HK-2 (cell line): ENCODE data around the gene LRRC7.
A peak's percentile ranks its signal among the peaks of the same experiment; 100 is the strongest.

Experiments
- DNase-seq: peaks from one replicate; pipeline ENCODE4 v3.0.0-alpha.2; 2018; ENCODE audit not compliant: unreplicated experiment

The LRRC7 gene

GRCh38 chr1:69567652-69568420 is at the start of gene LRRC7:
Gene LRRC7, plus strand, starts transcription at chr1:69567922. Its CDS starts 718 bp downstream, at chr1:69568640.
- DNase-seq, result peak; percentile 34

- no peak for DNase-seq
These were observed 48.7 kb upstream of the LRRC7 start for GRCh38 chr1:69519006-69519405.

GRCh38 chr1:69520326-69520725 is 47.4 kb upstream of the LRRC7 start:
- DNase-seq, result no peak

GRCh38 chr1:69523032-69523431 is 44.7 kb upstream of the LRRC7 start:
- no peak for DNase-seq

- no peak for DNase-seq
These were observed 44.3 kb upstream of the LRRC7 start for GRCh38 chr1:69523461-69523860.

GRCh38 chr1:69524015-69524414 is 43.7 kb upstream of the LRRC7 start:
- DNase-seq, result no peak

- no peak for DNase-seq
These were observed 40.4 kb upstream of the LRRC7 start for GRCh38 chr1:69527273-69527672.

GRCh38 chr1:69528376-69528775 is 39.3 kb upstream of the LRRC7 start:
- DNase-seq, result no peak

GRCh38 chr1:69533343-69533742 is 34.4 kb upstream of the LRRC7 start:
- no peak for DNase-seq

GRCh38 chr1:69534829-69535228 is 32.9 kb upstream of the LRRC7 start:
- no peak for DNase-seq

GRCh38 chr1:69535490-69535889 is 32.2 kb upstream of the LRRC7 start:
- DNase-seq, result no peak

- DNase-seq, result no peak
These were observed 27.7 kb upstream of the LRRC7 start for GRCh38 chr1:69540052-69540451.

- no peak for DNase-seq
These were observed 16.0 kb upstream of the LRRC7 start for GRCh38 chr1:69551476-69552324.

- DNase-seq, result no peak
These were observed 14.0 kb upstream of the LRRC7 start for GRCh38 chr1:69553726-69554125.

- DNase-seq, result no peak
These were observed 876 bp downstream of the LRRC7 start for GRCh38 chr1:69568421-69569174.

- no peak for DNase-seq
These were observed 1.4 kb downstream of the LRRC7 start for GRCh38 chr1:69569175-69569541.

GRCh38 chr1:69569576-69570328 is 2.0 kb downstream of the LRRC7 start:
- DNase-seq, result no peak

- DNase-seq, result no peak
These were observed 2.6 kb downstream of the LRRC7 start for GRCh38 chr1:69570356-69570755.

GRCh38 chr1:69572921-69573320 is 5.2 kb downstream of the LRRC7 start:
- no peak for DNase-seq

GRCh38 chr1:69573911-69574310 is 6.2 kb downstream of the LRRC7 start:
- no peak for DNase-seq

GRCh38 chr1:69585666-69586065 is 17.9 kb downstream of the LRRC7 start:
- DNase-seq, result no peak

- DNase-seq, result no peak
These were observed 19.7 kb downstream of the LRRC7 start for GRCh38 chr1:69587391-69587790.
